GM19463 (cell line): ENCODE measurements around the gene HSPBP1.

Source experiments
- ATAC-seq: cut with Tn5 transposase; IDR thresholded peaks from one replicate; pipeline ENCODE4 v1.9.1; 2021; ENCODE audit warnings: mild to moderate bottlenecking, moderate library complexity; ENCODE audit not compliant: unreplicated experiment

HSPBP1 gene

GRCh38 chr19:55275851-55276719 lies 3.8 kb downstream of the HSPBP1 start:
- no peak for ATAC-seq

- ATAC-seq, result no peak
Measured at GRCh38 chr19:55273978-55274707, 5.8 kb downstream of the HSPBP1 start.

- ATAC-seq, result no peak
Measured at GRCh38 chr19:55272142-55272541, 7.8 kb downstream of the HSPBP1 start.

- ATAC-seq, result no peak
Measured at GRCh38 chr19:55270172-55270942, 9.6 kb downstream of the HSPBP1 start.

- no peak for ATAC-seq
Measured at GRCh38 chr19:55269299-55269698, 10.6 kb downstream of the HSPBP1 start.

GRCh38 chr19:55266840-55267239 lies 13.1 kb downstream of the HSPBP1 start:
- no peak for ATAC-seq

GRCh38 chr19:55266404-55266803 lies 13.5 kb downstream of the HSPBP1 start:
- ATAC-seq, result no peak

- ATAC-seq, result no peak
Measured at GRCh38 chr19:55265723-55266386, 14.1 kb downstream of the HSPBP1 start.

- no peak for ATAC-seq
Measured at GRCh38 chr19:55265173-55265572, 14.7 kb downstream of the HSPBP1 start.

- ATAC-seq, result no peak
Measured at GRCh38 chr19:55264531-55264930, 15.4 kb downstream of the HSPBP1 start.

- ATAC-seq, result no peak
Measured at GRCh38 chr19:55262359-55262758, 17.6 kb downstream of the HSPBP1 start.

GRCh38 chr19:55261671-55262126 lies 18.2 kb downstream of the HSPBP1 start:
- ATAC-seq, result no peak

GRCh38 chr19:55259540-55260210 lies 20.2 kb downstream of the HSPBP1 start:
- ATAC-seq, result no peak

GRCh38 chr19:55258828-55259539 lies 20.9 kb downstream of the HSPBP1 start, which contains the start of gene PPP6R1:
TSS of gene PPP6R1 (minus strand) at chr19:55259017. CDS start at chr19:55247103, 11,914 bp downstream.
- peak; percentile 72 for ATAC-seq

GRCh38 chr19:55258476-55258827 lies 21.5 kb downstream of the HSPBP1 start:
- ATAC-seq, result peak; percentile 12

- ATAC-seq, result no peak
Measured at GRCh38 chr19:55257461-55258420, 22.2 kb downstream of the HSPBP1 start.

GRCh38 chr19:55256562-55257460 lies 23.1 kb downstream of the HSPBP1 start:
- ATAC-seq, result no peak
